Measurements from ENCODE around the gene BACE2.

GRCh38 chr21:41241341-41241740 is 73.4 kb downstream of the BACE2 start:
- TF ChIP-seq CTCF (IDR thresholded peaks at IDR 0.05) (no peak), EZH2 (IDR thresholded peaks at IDR 0.05; ENCODE audit: borderline replicate concordance, insufficient read depth, low read depth, low read length, poor library complexity, severe bottlenecking) (no peak)
